ENCODE measurements around the gene MLLT6.

The MLLT6 gene

GRCh38 chr17:38701504-38702165, 3.4 kb upstream of the MLLT6 start:
- peaks cover 6% of the 10 kb centered on the region for H3K9me3 Mint-ChIP-seq
- peak overlapping the region; percentile 76 for H3K4me3 Mint-ChIP-seq
- peaks cover 67% of the 10 kb centered on the region for H3K4me1 Mint-ChIP-seq
- H3K36me3 Mint-ChIP-seq: no peaks in the 10 kb centered on the region
- peak overlapping the region; percentile 100 for H3K27ac Mint-ChIP-seq
- peak; percentile 79 for ATAC-seq
- no peaks in the 10 kb centered on the region for H3K27me3 Mint-ChIP-seq

DNA sequence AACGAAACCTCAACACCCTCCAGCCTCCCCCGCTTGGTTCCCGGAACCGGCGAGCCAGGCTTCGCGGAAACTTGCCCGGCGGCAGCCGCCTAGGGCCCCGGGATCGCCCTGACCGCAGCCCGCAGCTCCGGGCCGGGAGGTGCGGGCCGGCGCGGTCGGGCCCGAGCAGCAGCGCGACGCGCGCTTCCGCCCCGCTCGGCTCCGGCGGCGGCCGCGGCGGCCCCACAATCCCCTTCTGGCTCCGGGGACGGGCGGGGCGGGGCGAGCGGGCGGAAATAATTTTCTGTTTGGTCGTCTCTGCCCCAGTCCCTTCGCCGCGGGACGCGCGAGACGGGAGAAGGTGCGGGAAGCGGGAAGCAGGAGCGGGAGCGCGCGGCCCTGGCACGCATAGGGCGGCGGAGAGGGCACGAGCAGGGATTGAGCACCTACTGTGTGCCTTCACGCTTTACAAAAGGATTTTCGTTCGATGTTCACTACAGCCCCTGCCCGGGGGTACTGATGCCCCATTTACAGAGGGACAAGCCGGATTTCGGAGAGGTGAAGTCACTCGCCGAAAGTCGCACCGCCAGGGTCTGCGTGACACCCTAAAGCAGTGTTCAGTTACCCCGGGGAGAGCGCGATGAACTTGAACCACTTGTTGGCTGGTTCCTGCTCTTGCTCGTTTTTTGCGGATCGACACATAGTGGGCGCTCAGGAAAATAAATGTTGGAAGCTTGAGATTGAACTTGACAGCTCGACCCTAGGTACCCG, 2.7 kb upstream of the MLLT6 start:
- peaks cover 6% of the 10 kb centered on the region for H3K9me3 Mint-ChIP-seq

GRCh38 chr17:38702916-38703741, 1.9 kb upstream of the MLLT6 start:
- Mint-ChIP-seq H3K27me3 (no peaks in the 10 kb centered on the region), H3K36me3 (peaks cover 3% of the 10 kb centered on the region), H3K4me3 (peak overlapping the region; percentile 91), H3K4me1 (peaks cover 68% of the 10 kb centered on the region), H3K27ac (peak overlapping the region; percentile 100), H3K9me3 (peaks cover 6% of the 10 kb centered on the region)
- ATAC-seq: no peak

More for the DNA sequence above, 2.7 kb upstream of the MLLT6 start:
- no peaks in the 10 kb centered on the region for H3K27me3 Mint-ChIP-seq
- no peaks in the 10 kb centered on the region for H3K36me3 Mint-ChIP-seq
- peak; percentile 51 for ATAC-seq
- H3K27ac Mint-ChIP-seq: peak overlapping the region; percentile 100
- peaks cover 67% of the 10 kb centered on the region for H3K4me1 Mint-ChIP-seq
- H3K4me3 Mint-ChIP-seq: peak overlapping the region; percentile 91

GRCh38 chr17:38703742-38704605, 1.1 kb upstream of the MLLT6 start:
- H3K4me1 Mint-ChIP-seq: peaks cover 70% of the 10 kb centered on the region
- no peaks in the 10 kb centered on the region for H3K27me3 Mint-ChIP-seq
- H3K4me3 Mint-ChIP-seq: peak overlapping the region; percentile 91
- H3K27ac Mint-ChIP-seq: peak overlapping the region; percentile 100
- peaks cover 6% of the 10 kb centered on the region for H3K36me3 Mint-ChIP-seq
- peaks cover 6% of the 10 kb centered on the region for H3K9me3 Mint-ChIP-seq
- peak; percentile 25 for ATAC-seq

GRCh38 chr17:38705523-38705802, 390 bp downstream of the MLLT6 start:
- peaks cover 71% of the 10 kb centered on the region for H3K4me1 Mint-ChIP-seq
- peak overlapping the region; percentile 91 for H3K4me3 Mint-ChIP-seq
- H3K27me3 Mint-ChIP-seq: no peaks in the 10 kb centered on the region
- no peaks in the 10 kb centered on the region for H3K9me3 Mint-ChIP-seq
- peak overlapping the region; percentile 100 for H3K27ac Mint-ChIP-seq
- peaks cover 21% of the 10 kb centered on the region for H3K36me3 Mint-ChIP-seq
- no peak for ATAC-seq

DNA sequence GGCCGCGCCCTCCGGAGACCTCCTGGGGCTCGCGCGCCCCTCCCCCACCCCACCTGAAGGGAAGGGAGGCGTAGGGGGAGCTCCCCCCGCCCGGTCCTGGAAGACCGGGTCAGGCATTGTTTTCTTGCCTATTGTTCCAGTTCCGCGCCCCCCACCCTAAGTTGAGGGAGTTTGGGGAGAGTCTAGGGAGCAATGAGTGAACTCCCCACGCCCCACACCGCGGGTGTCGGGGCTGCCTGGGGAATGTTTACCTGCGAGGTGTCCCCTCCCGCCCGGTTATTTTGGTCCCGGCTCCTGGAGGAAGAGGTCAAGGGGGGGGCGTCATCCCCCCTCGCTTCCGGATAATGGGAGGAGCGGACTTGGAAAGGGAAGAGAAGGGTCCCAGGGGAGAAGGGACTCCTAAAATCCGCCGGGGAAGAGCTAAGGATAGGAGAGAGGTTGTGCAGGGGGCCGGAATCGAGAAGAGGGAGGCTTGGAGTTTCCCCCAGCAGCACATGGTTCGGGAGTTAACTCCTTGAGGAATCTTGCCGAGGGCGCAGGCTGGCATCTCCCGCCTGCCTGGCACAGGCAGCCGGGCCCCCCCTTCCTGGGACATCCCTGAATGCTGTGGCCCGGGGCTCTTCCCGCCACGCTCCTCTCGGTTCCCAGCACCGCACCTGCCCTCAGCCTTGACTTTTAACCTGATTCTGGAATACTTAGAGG, 881 bp downstream of the MLLT6 start:
- peaks cover 75% of the 10 kb centered on the region for H3K4me1 Mint-ChIP-seq
- peak overlapping the region; percentile 91 for H3K4me3 Mint-ChIP-seq
- peaks cover 25% of the 10 kb centered on the region for H3K36me3 Mint-ChIP-seq
- no peak for ATAC-seq
- peak overlapping the region; percentile 100 for H3K27ac Mint-ChIP-seq
- H3K9me3 Mint-ChIP-seq: no peaks in the 10 kb centered on the region
- no peaks in the 10 kb centered on the region for H3K27me3 Mint-ChIP-seq

GRCh38 chr17:38706505-38707216, 1.6 kb downstream of the MLLT6 start:
- H3K9me3 Mint-ChIP-seq: no peaks in the 10 kb centered on the region
- peaks cover 33% of the 10 kb centered on the region for H3K36me3 Mint-ChIP-seq
- peak overlapping the region; percentile 100 for H3K27ac Mint-ChIP-seq
- no peaks in the 10 kb centered on the region for H3K27me3 Mint-ChIP-seq
- no peak for ATAC-seq
- H3K4me3 Mint-ChIP-seq: peak overlapping the region; percentile 91
- H3K4me1 Mint-ChIP-seq: peaks cover 74% of the 10 kb centered on the region

DNA sequence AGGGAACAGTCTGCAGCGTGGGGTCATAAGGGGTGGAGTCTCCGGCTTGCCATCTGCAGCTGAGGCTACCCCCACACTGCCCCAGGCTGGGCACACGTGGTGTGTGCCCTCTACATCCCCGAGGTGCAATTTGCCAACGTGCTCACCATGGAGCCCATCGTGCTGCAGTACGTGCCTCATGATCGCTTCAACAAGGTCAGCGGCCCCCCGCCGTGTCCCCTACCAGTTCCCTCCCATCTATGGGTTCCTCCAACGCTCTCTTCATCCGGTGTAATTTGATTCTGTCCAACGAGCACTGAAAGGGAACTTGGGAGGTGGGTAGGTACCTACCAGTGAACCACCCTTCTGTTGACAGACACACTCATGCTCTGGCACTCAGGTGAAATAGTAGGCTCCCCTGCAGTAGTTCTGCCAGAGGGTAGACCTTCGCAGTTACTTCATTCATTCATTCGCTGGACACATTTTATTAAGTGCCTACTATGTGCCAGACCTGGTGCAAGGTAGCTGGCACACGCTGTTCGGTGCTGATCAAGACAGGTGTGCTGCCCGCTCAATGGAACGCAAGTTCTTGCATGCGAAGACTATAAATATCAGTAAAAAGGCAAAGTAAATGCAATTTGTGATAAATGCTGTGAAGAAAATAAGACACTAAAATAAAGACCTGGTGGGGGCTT, 2.7 kb downstream of the MLLT6 start:
- Mint-ChIP-seq H3K36me3 (peaks cover 42% of the 10 kb centered on the region), H3K27me3 (no peaks in the 10 kb centered on the region), H3K4me1 (peaks cover 72% of the 10 kb centered on the region), H3K4me3 (no peak overlapping the region), H3K9me3 (no peaks in the 10 kb centered on the region), H3K27ac (peak overlapping the region; percentile 10)
- no peak for ATAC-seq

DNA sequence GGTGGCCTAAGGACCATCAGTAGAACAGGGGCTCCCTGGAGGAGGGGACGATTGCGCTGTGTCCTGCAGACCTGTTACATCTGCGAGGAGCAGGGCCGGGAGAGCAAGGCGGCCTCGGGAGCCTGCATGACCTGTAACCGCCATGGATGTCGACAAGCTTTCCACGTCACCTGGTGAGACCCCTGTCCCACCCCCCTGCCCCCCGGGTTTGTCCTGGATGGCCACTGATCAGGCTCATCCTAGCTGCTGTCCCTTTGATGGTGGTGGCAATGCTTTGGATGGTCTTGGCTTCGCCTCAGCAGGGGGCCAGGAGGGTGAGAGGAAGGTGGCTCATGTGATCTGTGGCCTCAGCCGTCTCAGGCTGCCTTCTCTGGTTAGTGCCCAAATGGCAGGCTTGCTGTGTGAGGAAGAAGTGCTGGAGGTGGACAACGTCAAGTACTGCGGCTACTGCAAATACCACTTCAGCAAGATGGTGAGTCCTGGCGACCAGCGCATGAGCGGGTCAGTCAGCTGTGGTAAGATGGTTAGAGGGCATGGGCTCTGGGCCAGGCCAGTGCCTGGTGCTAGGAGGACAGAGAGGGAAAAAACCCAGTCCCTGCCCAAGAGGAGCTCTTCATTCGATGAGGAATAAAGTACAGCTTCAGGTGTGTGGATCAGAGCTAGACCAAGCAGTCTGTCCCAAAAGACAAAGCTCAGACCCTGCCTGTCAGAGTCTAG, 4.2 kb downstream of the MLLT6 start:
- Mint-ChIP-seq H3K27me3 (no peaks in the 10 kb centered on the region), H3K9me3 (no peaks in the 10 kb centered on the region), H3K27ac (peak overlapping the region; percentile 40), H3K4me1 (peaks cover 58% of the 10 kb centered on the region), H3K36me3 (peaks cover 54% of the 10 kb centered on the region), H3K4me3 (no peak overlapping the region)
- no peak for ATAC-seq

DNA sequence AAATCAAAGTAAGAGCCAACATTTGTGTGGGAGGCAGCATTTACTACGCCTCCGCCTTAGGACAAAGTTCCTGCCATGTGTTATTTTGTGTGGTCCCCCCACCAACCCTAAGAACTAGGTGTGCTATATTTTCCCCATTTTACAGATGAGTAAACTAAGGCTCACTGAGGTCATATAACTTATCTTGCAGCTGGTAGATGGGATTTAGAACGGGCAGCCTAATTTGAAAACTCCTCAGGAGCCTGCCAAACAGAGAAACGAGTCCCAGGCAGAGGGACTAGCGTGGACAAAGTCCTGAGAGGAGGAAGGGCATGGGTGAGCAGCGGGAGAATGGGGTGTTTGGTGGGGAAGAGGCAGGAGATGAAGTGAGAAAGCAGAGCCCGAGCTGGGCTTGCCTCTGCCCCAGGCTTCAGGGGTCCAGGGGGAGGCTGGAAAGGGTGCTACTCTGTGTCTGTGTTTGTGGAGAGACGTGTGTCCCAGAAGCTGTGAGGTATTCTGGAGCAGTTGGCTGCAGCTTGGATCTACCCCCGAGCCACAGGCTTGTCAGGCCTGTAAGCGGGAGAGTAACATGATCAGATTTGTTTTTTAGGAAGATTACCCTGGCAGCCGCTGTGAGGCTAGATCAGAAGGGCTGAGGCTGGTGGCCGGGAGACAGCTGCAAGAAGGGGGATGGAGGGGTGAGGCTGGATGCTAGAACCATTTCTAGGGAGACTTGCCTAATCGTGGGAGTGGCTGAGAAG, 5.0 kb downstream of the MLLT6 start:
- no peak for ATAC-seq
- Mint-ChIP-seq H3K9me3 (no peaks in the 10 kb centered on the region), H3K27me3 (no peaks in the 10 kb centered on the region), H3K27ac (peak overlapping the region; percentile 40), H3K4me3 (no peak overlapping the region), H3K36me3 (peaks cover 62% of the 10 kb centered on the region), H3K4me1 (peaks cover 60% of the 10 kb centered on the region)

GRCh38 chr17:38710604-38710962, 5.5 kb downstream of the MLLT6 start:
- peaks cover 65% of the 10 kb centered on the region for H3K4me1 Mint-ChIP-seq
- H3K36me3 Mint-ChIP-seq: peaks cover 66% of the 10 kb centered on the region
- H3K4me3 Mint-ChIP-seq: no peak overlapping the region
- peak overlapping the region; percentile 40 for H3K27ac Mint-ChIP-seq
- H3K27me3 Mint-ChIP-seq: no peaks in the 10 kb centered on the region
- no peaks in the 10 kb centered on the region for H3K9me3 Mint-ChIP-seq
- ATAC-seq: no peak

GRCh38 chr17:38710985-38711384, 5.9 kb downstream of the MLLT6 start:
- ATAC-seq: no peak
- Mint-ChIP-seq H3K4me3 (no peak overlapping the region), H3K9me3 (no peaks in the 10 kb centered on the region), H3K27ac (peak overlapping the region; percentile 40), H3K27me3 (no peaks in the 10 kb centered on the region), H3K4me1 (peaks cover 66% of the 10 kb centered on the region), H3K36me3 (peaks cover 70% of the 10 kb centered on the region)
